ENCODE results near the gene PCDH7.

The PCDH7 gene, protein sequence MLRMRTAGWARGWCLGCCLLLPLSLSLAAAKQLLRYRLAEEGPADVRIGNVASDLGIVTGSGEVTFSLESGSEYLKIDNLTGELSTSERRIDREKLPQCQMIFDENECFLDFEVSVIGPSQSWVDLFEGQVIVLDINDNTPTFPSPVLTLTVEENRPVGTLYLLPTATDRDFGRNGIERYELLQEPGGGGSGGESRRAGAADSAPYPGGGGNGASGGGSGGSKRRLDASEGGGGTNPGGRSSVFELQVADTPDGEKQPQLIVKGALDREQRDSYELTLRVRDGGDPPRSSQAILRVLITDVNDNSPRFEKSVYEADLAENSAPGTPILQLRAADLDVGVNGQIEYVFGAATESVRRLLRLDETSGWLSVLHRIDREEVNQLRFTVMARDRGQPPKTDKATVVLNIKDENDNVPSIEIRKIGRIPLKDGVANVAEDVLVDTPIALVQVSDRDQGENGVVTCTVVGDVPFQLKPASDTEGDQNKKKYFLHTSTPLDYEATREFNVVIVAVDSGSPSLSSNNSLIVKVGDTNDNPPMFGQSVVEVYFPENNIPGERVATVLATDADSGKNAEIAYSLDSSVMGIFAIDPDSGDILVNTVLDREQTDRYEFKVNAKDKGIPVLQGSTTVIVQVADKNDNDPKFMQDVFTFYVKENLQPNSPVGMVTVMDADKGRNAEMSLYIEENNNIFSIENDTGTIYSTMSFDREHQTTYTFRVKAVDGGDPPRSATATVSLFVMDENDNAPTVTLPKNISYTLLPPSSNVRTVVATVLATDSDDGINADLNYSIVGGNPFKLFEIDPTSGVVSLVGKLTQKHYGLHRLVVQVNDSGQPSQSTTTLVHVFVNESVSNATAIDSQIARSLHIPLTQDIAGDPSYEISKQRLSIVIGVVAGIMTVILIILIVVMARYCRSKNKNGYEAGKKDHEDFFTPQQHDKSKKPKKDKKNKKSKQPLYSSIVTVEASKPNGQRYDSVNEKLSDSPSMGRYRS (N-terminal part only)

DNA sequence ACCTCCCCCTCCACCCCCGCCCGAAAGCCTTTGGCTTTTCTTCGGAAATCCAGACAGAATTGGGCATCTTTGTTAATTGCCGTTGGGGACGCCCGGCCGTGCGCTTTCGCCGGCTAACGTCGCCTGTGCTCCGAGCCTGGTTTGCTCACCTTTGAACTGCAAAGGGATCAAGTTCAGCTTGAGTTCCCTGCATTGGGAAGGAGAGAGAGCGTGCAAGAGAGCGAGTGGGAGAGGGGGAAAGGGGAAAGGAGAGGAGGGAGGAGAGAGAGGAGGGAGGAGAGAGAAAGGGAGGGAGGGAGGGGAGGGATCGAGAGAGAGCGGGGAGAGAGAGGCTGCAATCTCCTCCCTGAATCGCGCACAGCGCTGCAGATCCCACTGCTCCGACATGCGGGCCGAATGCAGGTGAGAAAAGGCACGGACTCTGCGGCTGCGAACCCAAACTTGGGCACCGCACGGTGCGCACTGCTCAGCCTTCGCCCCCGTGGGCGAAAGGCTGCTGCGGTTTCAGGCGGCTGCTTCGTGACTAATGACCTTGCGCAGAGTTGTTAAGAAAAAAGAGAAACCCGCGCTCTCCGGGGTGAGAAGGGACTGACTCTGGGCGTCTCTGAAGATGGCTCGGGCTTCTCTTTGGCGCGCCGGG is at the start of gene PCDH7:
PCDH7 (plus strand) TSS at position 349 of the 640 bp plus-strand sequence. CDS start 1,054 bp downstream, outside the sequence.
- no peak for DNase-seq (ENCODE audit: low read depth)

DNA sequence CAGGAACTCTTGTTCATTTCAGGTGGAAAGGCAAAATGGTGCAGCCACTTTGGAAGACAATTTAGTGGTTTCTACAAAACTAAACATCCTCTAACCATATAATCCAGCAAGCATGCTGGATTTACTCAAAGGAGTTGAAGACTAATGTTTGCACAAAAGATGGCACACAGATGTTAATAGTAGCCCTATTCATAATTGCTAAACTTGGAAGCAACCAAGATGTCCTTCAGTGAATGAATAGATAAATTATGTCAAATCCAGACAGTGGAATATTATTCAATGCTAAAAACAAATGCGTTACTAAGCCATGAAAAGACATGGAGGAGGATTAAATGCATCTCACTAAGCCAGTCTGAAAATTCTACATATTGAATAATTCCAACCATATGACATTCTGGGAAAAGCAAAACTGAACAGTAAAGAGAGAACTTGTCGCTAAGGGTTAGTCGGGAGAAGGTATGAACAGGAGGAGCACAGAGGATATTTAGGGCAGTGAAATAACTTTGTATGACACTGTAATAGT is 48.2 kb upstream of the PCDH7 start:
- no peak for DNase-seq (ENCODE audit: low read depth)

DNA sequence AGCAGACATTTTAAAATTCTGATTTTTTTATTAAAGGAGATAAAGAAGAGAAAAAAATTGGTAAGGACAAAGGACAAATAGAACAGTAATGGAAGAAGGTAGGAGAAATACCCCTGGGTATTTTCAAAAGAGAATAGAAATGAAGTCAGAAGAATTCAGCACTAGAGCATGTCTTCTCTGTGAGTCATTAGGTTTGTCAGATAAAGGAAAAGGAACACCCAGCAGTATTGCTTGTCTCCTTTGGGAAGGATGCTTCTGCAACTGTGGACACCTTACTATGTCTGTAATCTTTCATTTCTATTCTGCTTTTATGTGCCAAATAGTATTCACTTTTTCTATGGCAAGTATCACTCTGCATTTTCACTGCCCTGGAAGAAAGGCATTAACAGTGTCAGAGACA is 24.0 kb upstream of the PCDH7 start:
- no peak for DNase-seq (ENCODE audit: low read depth)

DNA sequence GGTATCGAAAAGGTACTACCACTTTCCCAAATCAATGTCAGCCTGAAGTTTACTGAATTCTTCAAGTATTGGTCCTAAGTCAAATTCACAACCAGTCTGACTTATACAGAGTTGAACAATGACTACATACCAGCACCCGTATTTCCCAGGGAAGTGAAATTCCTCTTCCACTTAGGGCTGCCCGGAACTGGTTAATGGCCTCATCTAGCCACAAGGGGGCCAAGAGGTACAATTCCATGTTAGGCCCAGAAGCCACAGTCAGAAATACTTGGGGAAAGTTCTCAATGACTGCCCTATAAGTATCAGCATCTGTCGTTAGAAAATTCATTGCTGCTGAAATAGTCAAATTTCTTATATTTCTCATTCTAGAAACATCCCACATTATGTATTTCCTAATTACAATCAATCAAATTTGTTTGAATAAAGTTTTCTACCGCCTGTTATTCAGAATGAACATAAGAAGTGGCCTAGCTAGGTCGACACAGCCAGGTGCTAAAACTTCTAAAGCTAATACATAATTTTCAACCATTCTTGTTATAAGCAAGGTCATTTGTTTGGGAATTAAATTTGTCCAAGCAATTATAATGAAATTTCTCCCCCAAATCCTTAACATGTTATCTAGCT is 5.6 kb upstream of the PCDH7 start:
- DNase-seq (ENCODE audit: low read depth), result no peak

DNA sequence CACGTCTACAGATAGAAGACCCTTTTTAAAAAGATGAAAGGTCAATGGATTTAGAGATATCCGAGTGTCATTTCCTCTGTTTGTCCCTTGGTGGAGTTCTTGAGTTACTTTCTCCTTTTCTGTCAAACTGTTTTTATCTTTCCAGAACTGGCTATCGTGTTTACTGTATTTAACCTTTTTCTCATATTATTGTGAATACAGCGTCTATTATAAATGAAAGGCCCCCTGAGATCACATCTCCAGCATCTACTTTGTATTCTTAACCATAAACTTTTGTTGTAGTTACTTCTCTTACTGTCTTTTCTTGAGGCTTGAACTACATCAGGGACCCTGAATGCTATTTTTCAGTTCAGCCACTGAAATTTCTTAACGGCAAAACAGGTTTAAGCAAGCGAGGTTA is 4.0 kb upstream of the PCDH7 start:
- no peak for DNase-seq (ENCODE audit: low read depth)

DNA sequence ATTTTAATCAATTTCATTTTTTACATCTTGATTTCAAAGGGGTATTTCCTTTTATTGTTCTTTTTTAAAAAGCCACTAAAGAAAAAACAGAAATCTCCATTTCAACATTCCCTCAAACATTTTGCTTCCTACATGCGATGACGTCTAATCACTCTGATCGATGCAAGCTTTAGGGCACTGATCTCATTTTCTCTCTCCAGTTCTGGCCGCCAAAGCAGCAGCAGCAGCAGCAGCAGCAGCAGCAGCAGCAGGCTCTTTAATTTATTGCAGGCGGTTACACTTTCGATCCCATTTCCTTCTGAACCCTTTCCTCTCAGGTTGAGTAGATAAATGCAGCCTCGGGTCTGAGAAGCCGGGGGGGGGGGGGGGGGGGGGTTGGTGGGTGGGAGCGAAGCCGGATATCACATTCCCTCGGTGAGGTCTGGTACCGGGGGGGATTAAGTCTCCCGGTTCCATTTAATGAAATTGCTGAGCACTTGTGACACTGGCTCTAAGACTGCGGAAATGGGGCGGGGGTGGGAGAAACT is 3.4 kb upstream of the PCDH7 start:
- no peak for DNase-seq (ENCODE audit: low read depth)

DNA sequence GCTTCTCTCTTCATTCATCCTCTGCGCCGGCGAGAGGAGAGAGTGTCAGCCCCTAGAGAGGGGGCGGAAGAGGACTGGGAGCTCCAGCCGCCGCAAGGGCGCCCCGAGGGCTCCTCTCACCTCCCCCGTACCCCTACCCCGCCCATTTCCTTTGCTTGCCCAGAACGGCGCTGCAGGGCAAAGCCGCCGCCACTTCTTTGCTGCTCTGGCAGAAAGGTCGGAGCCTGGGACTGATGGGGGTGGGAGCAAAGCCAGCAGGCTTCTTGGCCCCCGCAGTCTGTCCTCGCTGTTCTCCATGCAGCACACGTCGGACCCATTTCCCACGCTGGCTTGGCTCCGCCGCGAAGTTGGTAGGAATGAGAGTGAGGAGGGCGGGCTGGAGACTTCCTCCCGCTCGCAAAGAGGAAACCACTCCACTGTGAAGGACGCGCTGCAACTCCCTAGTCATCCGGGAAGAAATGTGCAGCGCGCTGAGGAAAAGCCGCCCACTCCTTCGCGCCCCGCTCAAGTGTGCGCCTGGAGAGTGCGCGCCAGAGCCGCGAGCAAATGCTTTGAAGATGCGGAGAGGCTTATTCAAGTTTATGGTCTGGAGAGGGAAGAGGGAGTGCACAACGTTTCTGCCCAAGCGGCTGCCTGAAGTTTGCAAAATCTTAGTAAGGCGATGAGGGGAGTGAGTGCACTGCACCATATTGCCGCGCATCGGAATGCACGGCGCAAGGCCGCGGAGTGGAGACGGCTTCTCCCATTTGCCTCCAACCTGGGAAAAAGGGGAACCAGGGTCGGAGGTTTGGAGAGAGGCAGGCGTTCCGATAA is 2.8 kb upstream of the PCDH7 start:
- DNase-seq (ENCODE audit: low read depth), result no peak

DNA sequence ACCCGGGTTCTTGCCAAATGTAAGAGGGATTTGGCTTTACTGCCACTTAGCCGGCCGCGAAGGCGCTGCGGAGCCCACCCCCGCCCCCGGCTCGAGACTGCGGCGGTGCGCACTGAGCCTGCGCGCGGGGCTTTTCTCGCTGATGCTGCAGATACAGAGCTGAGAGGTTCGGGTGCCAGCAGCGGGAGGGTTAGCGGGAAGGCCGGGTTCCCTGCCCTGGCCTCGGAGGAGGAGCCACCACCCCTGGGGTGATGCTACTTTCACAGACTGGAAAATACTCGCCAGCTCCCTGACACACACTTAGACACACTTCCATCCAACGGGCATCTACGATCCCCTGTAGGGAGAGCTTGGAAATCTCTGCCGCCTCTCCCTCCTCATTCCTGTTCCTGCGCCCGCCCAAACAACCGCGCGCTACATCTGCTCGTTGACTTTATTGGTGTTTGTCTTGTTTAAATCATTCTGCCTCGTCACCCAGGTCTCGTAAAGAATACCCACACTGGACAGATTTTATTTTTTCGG is 2.1 kb upstream of the PCDH7 start:
- no peak for DNase-seq (ENCODE audit: low read depth)

DNA sequence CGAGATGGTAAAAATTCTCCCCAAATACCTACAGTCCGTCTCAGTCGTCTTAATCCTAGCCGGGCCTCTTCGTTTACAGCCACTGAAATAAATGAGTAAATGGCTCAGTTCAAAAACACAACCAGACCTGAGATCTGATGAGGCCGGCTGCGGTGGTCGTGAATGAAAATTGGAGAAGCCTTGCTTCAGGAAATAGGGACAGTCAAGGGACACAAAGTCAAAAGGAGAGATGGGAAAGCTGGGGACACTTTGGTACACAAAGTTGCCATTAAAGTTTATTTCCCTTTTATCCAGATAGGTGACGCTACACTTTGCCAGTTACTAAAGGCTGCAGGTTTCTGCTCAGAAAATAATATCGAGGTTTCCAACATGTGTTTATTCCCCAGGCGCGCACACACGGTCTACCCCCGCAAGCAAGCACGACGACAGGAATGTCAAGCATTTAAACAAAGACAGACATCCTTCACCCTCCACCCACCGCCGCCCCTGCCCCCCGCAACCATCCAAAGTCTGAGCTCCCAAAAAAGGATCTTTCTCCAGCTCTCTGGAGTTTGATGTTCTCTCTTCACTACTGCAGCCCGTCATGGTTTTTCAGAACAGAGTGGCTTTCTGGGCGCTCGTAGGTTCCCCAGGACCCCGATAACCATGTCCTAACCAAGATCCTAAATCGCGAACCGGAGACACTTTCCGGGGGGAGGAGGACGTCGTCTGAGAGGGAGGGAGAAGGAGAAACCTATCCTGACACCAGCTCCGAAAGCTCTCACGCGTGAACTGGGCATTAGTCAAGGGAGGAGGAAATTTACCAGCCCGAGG is 1.3 kb upstream of the PCDH7 start:
- DNase-seq (ENCODE audit: low read depth), result no peak

DNA sequence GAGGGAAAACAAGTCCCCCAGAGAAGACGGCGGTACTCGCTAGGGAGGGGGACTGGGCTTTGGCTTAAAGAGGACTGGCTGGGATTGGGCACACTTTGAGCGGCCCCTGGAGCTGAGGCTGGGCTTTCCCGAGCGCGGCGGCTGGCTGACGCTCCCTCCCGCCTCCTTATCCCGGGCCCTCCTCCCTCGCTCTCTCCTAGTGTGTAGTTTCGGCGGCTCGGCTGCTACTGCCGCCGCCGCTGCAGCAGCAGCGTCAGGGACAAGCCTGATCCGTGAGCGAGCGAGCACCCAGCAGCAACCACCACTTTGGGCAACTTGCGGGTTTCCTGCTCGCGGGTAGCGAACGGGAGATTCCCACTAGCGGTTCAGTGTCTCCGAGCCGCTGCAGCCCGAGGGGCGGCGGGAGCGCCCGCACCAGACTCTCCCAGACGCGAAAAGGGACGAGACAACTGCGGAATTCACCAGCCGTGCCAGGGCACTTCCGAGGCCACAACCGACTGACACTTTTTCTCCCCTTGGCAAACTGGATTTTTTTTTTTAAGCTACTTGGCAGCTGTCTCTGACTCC is 632 bp upstream of the PCDH7 start:
- DNase-seq (ENCODE audit: low read depth), result no peak

DNA sequence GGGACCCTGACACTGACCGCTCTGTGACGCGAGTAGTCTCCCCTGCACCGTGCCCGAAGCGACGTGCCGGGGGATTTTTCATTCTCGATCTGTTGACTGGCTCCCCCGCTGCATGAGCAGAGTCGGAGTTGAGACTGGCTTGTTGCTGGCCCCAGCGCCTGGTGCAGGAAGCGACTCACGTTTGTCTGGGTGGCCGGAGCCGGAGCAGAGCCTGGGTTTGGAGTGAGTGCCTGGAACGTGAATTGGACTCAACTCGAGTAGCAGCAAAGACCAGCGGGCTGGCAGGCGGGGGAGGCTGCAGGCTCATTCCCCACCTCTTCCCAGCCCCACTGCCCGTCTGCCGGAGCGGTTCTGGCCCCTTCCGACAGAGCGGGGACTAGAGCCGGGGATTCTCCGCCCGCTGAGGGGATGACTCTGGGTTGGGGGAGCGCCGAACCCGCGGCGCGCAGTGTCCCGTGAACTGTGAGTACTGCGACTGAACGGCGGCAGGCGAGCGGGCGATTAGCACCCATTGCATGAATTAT is 554 bp downstream of the PCDH7 start:
- DNase-seq (ENCODE audit: low read depth), result no peak

DNA sequence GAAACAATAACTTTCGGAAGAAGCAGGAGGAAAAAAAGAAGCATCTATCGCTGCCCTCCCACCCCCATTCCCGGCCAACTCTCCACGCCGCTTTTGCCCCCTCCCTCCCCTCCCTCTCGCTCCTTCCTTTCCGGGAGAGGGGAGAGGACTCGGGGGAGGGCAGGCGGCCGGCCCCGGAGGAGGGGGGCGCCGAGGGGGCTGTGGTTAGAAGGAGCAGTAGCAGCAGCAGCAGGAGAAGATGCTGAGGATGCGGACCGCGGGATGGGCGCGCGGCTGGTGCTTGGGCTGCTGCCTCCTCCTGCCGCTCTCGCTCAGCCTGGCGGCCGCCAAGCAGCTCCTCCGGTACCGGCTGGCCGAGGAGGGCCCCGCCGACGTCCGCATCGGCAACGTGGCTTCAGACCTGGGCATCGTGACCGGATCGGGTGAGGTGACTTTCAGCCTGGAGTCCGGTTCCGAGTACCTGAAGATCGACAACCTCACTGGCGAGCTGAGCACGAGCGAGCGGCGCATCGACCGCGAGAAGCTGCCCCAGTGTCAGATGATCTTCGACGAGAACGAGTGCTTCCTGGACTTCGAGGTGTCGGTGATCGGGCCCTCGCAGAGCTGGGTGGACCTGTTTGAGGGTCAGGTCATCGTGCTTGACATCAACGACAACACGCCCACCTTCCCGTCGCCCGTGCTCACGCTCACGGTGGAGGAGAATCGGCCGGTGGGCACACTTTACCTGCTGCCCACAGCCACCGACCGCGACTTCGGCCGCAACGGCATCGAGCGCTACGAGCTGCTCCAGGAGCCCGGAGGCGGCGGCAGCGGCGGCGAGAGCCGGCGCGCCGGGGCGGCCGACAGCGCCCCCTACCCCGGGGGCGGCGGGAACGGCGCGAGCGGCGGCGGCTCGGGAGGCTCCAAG is 1.3 kb downstream of the PCDH7 start:
- no peak for DNase-seq (ENCODE audit: low read depth)

DNA sequence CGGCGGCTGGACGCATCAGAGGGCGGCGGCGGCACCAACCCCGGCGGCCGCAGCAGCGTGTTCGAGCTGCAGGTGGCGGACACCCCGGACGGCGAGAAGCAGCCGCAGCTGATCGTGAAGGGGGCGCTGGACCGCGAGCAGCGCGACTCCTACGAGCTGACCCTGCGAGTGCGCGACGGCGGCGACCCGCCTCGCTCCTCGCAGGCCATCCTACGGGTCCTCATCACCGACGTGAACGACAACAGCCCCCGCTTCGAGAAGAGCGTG is 1.9 kb downstream of the PCDH7 start:
- DNase-seq (ENCODE audit: low read depth), result no peak

DNA sequence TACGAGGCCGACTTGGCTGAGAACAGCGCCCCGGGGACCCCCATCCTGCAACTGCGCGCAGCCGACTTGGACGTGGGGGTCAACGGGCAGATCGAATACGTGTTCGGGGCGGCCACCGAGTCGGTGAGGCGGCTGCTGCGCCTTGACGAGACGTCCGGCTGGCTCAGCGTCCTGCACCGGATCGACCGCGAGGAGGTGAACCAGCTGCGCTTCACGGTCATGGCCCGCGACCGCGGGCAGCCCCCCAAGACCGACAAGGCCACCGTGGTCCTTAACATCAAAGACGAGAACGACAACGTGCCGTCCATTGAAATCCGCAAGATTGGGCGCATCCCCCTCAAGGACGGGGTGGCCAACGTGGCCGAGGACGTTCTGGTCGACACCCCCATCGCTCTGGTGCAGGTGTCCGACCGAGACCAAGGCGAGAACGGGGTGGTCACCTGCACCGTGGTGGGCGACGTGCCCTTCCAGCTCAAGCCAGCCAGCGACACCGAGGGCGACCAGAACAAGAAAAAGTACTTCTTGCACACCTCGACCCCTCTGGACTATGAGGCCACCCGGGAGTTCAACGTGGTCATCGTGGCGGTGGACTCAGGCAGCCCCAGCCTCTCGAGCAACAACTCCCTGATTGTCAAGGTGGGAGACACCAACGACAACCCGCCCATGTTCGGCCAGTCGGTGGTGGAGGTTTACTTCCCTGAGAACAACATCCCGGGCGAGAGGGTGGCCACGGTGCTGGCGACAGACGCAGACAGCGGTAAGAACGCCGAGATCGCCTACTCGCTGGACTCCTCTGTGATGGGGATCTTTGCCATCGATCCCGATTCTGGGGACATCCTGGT is 2.4 kb downstream of the PCDH7 start:
- no peak for DNase-seq (ENCODE audit: low read depth)

DNA sequence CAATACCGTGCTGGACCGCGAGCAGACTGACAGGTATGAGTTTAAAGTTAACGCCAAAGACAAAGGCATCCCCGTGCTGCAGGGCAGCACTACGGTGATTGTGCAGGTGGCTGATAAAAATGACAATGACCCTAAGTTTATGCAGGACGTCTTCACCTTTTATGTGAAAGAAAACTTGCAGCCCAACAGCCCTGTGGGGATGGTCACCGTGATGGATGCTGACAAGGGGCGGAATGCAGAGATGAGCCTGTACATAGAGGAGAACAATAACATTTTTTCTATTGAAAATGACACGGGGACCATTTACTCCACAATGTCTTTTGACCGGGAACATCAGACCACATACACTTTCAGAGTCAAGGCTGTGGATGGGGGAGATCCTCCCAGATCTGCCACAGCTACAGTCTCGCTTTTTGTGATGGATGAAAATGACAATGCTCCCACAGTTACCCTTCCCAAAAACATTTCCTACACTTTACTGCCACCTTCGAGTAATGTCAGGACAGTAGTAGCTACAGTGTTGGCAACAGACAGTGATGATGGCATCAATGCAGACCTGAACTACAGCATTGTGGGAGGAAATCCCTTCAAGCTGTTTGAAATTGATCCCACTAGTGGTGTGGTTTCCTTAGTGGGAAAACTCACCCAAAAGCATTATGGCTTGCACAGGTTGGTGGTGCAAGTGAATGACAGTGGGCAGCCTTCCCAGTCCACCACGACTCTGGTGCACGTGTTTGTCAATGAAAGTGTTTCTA is 3.2 kb downstream of the PCDH7 start:
- DNase-seq (ENCODE audit: low read depth), result no peak

DNA sequence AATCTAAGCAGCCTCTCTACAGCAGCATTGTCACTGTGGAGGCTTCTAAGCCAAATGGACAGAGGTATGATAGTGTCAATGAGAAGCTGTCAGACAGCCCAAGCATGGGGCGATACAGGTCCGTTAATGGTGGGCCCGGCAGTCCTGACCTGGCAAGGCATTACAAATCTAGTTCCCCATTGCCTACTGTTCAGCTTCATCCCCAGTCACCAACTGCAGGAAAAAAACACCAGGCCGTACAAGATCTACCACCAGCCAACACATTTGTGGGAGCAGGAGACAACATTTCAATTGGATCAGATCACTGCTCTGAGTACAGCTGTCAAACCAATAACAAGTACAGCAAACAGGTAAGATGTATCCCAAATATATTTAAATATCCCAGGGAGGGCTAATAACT is 4.1 kb downstream of the PCDH7 start:
- DNase-seq (ENCODE audit: low read depth), result no peak
